GM19238 (cell line): ENCODE data around the gene NUAK1.
A peak's percentile ranks its signal among the peaks of the same experiment; 100 is the strongest.
"Not testable (repeated sequence)": the region's sequence is repeated elsewhere in the genome, so short reads cannot be mapped to it uniquely, and the experiment has no call there.

ENCODE experiments used
- DNase-seq: peaks from one replicate; pipeline ENCODE4 v3.0.0; 2011; ENCODE audit warnings: low spot score; ENCODE audit not compliant: insufficient read length

Gene NUAK1

DNA sequence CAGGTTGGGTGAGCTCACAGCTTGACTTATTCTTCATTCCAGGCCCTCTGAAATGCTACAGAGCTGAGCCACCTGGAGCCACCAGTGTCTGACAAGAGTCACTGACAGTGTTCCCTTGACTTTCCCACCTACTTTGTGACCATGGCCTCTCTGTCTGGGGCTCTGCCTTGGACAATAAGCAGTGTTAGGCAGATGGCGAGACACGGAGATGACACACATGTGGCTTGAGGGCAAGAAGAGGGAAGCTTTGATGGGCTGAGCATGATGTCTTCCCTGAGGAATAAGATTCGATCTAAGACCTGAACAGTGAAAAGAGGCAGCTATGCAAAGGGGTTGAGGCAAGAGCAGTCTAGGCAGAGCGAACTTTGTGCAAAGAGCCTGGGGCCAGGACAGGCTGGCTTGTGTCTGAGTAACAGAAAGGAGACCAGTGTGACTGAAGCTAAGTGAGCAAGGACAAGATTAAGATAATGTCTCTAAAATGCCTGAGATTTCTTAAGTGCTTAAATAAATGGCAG, 105.5 kb downstream of the NUAK1 start:
- no peak for DNase-seq

GRCh38 chr12:106032623-106032925, 106.2 kb downstream of the NUAK1 start:
- no peak for DNase-seq

GRCh38 chr12:106031761-106032622, 106.8 kb downstream of the NUAK1 start:
- DNase-seq = no peak

- peak; percentile 9 for DNase-seq
Observed at GRCh38 chr12:106030210-106031071, 108.3 kb downstream of the NUAK1 start.

- no peak for DNase-seq
Observed at GRCh38 chr12:106029532-106029931, 109.2 kb downstream of the NUAK1 start.

GRCh38 chr12:106027911-106028310, 110.8 kb downstream of the NUAK1 start:
- no peak for DNase-seq

GRCh38 chr12:106027286-106027685, 111.5 kb downstream of the NUAK1 start:
- no peak for DNase-seq

DNA sequence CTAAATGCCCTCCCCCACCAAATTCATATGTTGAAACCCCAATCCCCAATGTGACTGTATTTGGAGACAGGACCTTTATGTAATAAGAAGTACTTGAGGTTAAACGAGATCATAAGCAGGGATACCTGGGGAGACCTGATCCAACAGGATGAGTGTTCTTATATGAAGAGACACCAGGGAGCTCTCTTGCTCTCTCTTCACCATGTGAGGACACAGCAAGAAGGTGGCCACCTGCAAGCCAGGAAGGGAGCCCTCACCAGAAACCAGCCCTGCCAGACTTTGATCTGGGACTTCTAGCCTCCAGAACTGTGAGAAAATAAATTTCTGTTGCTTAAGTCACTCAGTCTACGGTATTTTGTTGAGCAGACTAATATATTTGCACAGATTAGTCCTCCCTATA, 113.6 kb downstream of the NUAK1 start:
- no peak for DNase-seq

DNA sequence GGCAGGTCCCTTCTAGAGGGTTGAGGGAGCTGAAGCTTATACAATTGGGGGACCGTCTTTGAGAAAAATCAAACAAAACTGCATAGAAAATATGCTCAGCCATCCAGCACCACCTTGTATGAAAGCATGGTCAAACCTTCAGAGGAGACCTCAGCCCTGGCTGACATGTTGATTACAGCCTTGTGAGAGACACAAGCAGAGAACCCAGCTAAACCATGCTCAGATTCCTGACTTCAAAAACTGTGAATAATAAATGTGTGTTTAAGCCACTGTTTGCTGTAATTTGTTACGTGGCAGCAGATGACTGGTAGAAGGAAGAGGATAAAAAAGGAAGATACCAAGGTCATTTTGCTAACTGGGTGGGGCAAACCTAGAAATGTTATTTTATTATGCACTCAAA, 115.7 kb downstream of the NUAK1 start:
- no peak for DNase-seq

DNA sequence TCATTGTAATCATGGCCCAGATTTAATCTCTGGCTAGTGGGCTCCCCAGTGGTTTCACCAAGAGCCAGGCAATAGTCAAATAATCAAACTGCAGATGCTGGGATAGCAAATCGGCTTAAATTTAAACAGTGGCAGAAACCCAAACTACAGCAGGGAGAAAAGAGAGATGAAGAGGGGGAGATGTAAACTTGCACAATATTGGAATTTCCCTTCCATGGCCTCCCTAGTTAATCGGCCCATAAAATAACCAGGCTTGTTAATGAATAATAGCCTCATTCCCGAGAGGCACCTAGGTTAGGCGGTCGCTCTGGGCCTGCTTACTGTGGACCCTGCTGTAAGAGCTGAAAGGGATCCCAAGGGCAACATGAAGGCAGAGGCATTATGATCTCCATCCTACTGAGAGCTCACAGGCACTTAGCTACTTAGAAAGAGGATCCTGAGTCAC, 116.2 kb downstream of the NUAK1 start:
- DNase-seq = no peak

DNA sequence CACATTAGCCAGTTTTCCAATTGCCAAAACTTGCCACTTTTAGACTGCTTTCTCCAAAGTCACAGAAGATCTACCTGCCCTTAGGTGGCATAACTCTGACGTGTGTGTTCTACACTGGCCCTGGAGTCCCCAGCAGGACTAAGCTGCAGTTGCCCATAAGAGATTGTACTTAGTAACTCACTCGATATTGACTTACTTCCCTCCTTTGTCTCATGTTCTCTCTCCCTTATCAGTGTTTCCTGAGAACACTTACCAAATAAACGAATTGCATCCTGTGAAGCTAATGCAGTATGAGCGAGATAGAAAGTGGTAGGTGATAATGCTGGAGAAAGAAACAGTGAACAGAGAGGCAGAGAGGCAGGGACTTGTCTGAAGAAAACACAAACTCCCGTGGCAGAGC, 117.2 kb downstream of the NUAK1 start:
- DNase-seq = no peak

DNA sequence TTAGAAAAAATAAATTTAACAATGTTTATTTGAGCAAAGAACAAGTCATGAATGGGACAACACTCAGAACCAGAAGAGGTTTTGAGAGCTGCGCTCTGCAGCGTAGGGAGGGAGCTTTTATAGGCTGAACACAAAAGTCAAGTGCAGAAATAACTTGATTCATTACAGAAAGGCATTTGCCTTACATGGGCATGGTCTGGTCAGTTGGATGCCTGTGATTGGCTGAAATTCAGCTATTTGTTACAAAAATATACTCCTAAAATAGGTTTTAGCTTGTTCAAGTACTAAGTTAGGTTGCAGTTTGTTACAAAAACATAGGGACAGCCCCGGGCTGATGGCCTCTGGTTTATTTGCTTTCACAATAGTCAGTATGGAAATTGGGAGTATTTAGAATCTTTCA, 118.0 kb downstream of the NUAK1 start:
- DNase-seq = no peak

DNA sequence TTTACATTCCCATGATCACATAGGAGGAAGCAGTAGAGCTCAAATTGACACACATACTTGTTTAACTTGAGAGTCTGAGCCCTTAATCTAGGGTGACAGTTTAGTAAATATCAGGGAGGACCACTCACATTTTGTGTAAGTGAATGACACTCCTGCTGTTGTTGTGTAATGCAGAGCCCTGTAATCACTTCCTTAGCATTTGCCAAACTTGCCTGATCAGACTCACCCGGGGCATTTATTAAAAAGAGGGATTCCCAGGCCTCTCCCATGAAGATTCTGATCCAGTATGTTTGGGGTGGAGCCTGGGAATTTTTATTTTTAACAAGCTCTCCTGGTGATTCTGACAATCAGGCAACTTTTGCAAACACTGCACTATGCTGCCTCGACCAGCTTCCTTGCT, 119.6 kb downstream of the NUAK1 start:
- no peak for DNase-seq

DNA sequence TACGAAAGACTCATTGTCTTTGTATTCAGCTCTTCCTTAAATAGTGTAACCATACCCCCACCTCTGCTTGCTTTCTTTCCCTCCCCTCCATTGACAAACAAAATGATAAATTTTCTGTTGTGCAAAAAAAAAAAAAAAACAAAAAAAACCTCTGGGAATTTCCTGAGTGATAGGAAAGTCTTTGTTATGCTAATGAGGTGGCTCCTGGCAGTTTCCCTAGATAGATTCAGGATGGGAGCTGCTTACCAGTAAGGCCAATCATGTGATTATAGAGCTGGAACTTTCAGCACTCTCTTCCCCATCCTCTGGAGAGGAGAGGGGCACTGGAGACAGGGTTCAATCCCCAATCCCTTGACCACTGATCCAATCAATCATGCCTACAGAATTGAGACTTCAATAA, 120.5 kb downstream of the NUAK1 start:
- DNase-seq = no peak

DNA sequence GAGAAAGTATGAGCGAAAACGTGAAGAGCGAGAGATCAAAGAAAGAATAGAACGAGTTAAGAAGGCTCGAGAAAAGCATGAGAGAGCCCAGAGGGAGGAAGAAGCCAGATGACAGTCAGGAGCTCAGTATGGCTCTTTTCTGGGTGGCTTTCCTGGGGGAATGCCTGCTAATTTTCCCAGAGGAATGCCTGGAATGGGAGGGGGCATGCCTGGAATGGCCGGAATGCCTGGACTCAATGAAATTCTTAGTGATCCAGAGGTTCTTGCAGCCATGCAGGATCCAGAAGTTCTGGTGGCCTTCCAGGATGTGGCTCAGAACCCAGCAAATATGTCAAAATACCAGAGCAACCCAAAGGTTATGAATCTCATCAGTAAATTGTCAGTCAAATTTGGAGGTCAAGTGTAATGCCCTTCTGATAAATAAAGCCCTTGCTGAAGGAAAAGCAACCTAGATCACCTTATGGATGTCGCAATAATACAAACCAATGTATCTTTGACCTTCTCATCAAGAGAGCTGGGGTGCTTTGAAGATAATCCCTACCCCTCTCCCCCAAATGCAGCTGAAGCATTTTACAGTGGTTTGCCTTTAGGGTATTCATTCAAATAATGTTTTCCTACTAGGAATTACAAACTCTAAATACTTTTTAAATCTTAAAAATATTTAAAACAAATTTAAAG, 122.0 kb downstream of the NUAK1 start:
- not testable (repeated sequence) for DNase-seq

- DNase-seq = no peak
Observed at GRCh38 chr12:106015646-106016045, 123.1 kb downstream of the NUAK1 start.

DNA sequence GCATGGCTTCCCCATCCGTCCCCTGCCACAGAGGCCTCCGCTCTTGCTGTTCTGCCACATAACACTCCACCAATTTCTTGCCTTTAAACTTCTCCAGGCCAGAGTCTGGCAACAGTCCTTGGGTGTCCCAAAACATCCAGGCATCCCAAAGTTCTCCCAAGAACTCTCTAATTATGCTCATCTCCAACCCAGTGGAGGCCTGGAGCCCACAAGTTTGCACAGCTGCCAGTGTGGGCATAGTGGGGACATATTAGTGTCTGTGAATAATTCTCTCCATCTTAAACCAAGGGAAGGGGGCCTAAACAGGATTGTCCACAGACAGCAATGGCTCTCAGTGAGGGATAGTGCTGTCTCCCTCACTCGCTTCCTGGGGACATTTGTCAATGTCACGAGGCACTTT, 124.8 kb downstream of the NUAK1 start:
- no peak for DNase-seq
